Measurements from ENCODE around the gene SLC7A14.

SLC7A14 gene

DNA sequence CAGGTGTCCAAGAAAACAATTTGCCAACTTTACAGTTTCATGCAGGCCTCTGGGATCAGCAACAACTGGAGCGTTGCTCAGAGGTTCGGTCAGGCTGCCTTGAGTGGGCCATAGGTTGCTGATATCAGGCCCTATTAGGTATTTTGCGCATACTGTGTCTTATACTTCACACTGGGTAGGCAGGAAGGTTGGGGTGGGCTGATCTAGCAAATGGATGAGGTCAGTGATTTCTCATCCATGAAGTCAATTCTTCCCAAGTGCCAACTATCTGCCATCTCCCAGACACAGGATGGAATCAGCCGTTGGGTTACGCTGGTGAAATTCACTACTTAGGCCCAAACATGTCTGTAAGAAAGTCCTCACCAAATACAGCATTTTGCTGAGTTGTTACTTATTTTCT is 77.6 kb downstream of the SLC7A14 start:
- no peak for ATAC-seq (ENCODE audit: low read depth)
- Histone ChIP-seq H3K4me1 (ENCODE audit: insufficient read depth, poor library complexity, severe bottlenecking) (no peaks in the 10 kb centered on the region), H3K27ac (ENCODE audit: poor library complexity, severe bottlenecking) (no peak overlapping the region), H3K27me3 (ENCODE audit: insufficient read depth, poor library complexity, severe bottlenecking) (no peaks in the 10 kb centered on the region), H3K36me3 (ENCODE audit: low read depth) (no peaks in the 10 kb centered on the region), H3K9me3 (ENCODE audit: severe bottlenecking) (no peaks in the 10 kb centered on the region), H3K4me3 (ENCODE audit: severe bottlenecking) (no peak overlapping the region)
- DNase-seq (ENCODE audit: low spot score) = no peak
- TF ChIP-seq, protein P1, sequence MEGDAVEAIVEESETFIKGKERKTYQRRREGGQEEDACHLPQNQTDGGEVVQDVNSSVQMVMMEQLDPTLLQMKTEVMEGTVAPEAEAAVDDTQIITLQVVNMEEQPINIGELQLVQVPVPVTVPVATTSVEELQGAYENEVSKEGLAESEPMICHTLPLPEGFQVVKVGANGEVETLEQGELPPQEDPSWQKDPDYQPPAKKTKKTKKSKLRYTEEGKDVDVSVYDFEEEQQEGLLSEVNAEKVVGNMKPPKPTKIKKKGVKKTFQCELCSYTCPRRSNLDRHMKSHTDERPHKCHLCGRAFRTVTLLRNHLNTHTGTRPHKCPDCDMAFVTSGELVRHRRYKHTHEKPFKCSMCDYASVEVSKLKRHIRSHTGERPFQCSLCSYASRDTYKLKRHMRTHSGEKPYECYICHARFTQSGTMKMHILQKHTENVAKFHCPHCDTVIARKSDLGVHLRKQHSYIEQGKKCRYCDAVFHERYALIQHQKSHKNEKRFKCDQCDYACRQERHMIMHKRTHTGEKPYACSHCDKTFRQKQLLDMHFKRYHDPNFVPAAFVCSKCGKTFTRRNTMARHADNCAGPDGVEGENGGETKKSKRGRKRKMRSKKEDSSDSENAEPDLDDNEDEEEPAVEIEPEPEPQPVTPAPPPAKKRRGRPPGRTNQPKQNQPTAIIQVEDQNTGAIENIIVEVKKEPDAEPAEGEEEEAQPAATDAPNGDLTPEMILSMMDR (IDR thresholded peaks at IDR 0.05; ENCODE audit: poor library complexity, severe bottlenecking) = no peak

- no peak overlapping the region for H3K4me3 ChIP-seq (ENCODE audit: severe bottlenecking)
- TF ChIP-seq, protein P1 (IDR thresholded peaks at IDR 0.05; ENCODE audit: poor library complexity, severe bottlenecking) = no peak
- H3K4me1 ChIP-seq (ENCODE audit: insufficient read depth, poor library complexity, severe bottlenecking) = peaks cover 4% of the 10 kb centered on the region
- H3K27ac ChIP-seq (ENCODE audit: poor library complexity, severe bottlenecking) = no peak overlapping the region
- no peaks in the 10 kb centered on the region for H3K9me3 ChIP-seq (ENCODE audit: severe bottlenecking)
- H3K27me3 ChIP-seq (ENCODE audit: insufficient read depth, poor library complexity, severe bottlenecking) = no peaks in the 10 kb centered on the region
- no peaks in the 10 kb centered on the region for H3K36me3 ChIP-seq (ENCODE audit: low read depth)
- ATAC-seq (ENCODE audit: low read depth) (no peak), DNase-seq (ENCODE audit: low spot score) (no peak)
Measured at GRCh38 chr3:170507063-170507462, 78.8 kb downstream of the SLC7A14 start.

- Histone ChIP-seq H3K4me3 (ENCODE audit: severe bottlenecking) (no peak overlapping the region), H3K27ac (ENCODE audit: poor library complexity, severe bottlenecking) (no peak overlapping the region), H3K27me3 (ENCODE audit: insufficient read depth, poor library complexity, severe bottlenecking) (no peaks in the 10 kb centered on the region), H3K9me3 (ENCODE audit: severe bottlenecking) (no peaks in the 10 kb centered on the region), H3K4me1 (ENCODE audit: insufficient read depth, poor library complexity, severe bottlenecking) (peaks cover 7% of the 10 kb centered on the region), H3K36me3 (ENCODE audit: low read depth) (no peaks in the 10 kb centered on the region)
- ATAC-seq (ENCODE audit: low read depth) (no peak), DNase-seq (ENCODE audit: low spot score) (no peak)
- TF ChIP-seq, protein P1 (IDR thresholded peaks at IDR 0.05; ENCODE audit: poor library complexity, severe bottlenecking) = no peak
Measured at GRCh38 chr3:170506556-170506955, 79.3 kb downstream of the SLC7A14 start.

DNA sequence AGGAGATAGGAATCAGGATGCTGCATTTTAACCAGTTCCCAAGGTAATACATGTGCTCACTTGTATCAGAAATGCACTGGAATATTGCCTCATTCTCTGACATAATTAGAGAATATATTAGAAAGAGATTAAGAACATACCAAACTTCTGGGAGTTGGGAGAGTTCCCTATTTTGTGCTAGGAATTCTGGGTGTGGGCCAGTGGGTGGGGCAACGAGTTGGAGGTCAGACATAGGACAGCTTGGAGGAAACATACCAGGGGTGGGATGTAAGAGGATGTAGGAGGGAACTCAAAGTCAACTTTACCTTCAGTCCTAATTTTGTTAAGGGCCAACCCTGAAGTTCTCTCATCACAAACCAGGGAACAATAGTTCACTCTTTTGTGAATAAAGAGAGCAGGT is 83.6 kb downstream of the SLC7A14 start:
- no peak overlapping the region for H3K27ac ChIP-seq (ENCODE audit: poor library complexity, severe bottlenecking)
- DNase-seq (ENCODE audit: low spot score) = no peak
- TF ChIP-seq, protein P1 (IDR thresholded peaks at IDR 0.05; ENCODE audit: poor library complexity, severe bottlenecking) = no peak

DNA sequence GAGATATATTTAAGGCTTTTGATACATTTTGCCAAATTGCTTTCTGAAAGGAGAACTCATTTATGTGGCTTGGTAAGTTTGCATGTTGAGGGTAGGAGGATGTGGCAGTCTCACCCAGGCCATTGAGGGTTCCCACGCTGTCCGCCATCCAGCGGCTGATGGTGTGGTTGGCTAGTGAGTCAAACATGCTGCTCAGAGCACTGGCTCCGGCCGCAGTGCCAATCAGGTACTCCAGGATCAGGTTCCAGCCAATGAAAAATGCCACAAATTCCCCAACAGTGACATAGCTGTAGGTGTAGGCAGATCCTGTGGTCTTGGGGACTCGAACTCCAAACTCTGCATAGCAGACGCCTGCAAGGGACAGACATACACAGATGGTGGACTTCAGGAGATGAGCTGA is 84.9 kb downstream of the SLC7A14 start:
- no peak for DNase-seq (ENCODE audit: low spot score)
- TF ChIP-seq, protein P1 (IDR thresholded peaks at IDR 0.05; ENCODE audit: poor library complexity, severe bottlenecking) = no peak
- no peak overlapping the region for H3K4me3 ChIP-seq (ENCODE audit: severe bottlenecking)
- H3K36me3 ChIP-seq (ENCODE audit: low read depth) = no peaks in the 10 kb centered on the region
- H3K27ac ChIP-seq (ENCODE audit: poor library complexity, severe bottlenecking) = no peak overlapping the region
- H3K4me1 ChIP-seq (ENCODE audit: insufficient read depth, poor library complexity, severe bottlenecking) = peaks cover 7% of the 10 kb centered on the region
- no peak for ATAC-seq (ENCODE audit: low read depth)
- no peaks in the 10 kb centered on the region for H3K27me3 ChIP-seq (ENCODE audit: insufficient read depth, poor library complexity, severe bottlenecking)
- H3K9me3 ChIP-seq (ENCODE audit: severe bottlenecking) = no peaks in the 10 kb centered on the region

More for the DNA sequence above, 83.6 kb downstream of the SLC7A14 start:
- 0 out of 3 replicates have a peak, but pooled peaks have one; percentile 46 for ATAC-seq (ENCODE audit: low read depth)
- Histone ChIP-seq H3K9me3 (ENCODE audit: severe bottlenecking) (no peaks in the 10 kb centered on the region), H3K27me3 (ENCODE audit: insufficient read depth, poor library complexity, severe bottlenecking) (no peaks in the 10 kb centered on the region), H3K36me3 (ENCODE audit: low read depth) (no peaks in the 10 kb centered on the region), H3K4me1 (ENCODE audit: insufficient read depth, poor library complexity, severe bottlenecking) (peaks cover 7% of the 10 kb centered on the region), H3K4me3 (ENCODE audit: severe bottlenecking) (no peak overlapping the region)

Measured in RWPE2 (cell line).